DMS114 treated with DMSO at 0.1 percent for 48 hours (cell line): Measurements from ENCODE around the gene POU6F2.

ENCODE experiments used
- DNase-seq: peaks from one replicate; lab custom pipeline; 2025; ENCODE audit not compliant: unreplicated experiment; lab: John Stamatoyannopoulos, UW

Gene POU6F2

GRCh38 chr7:39247576-39247975 is 269.9 kb downstream of the POU6F2 start:
- DNase-seq, result no peak

GRCh38 chr7:39248041-39248691 is 270.5 kb downstream of the POU6F2 start:
- DNase-seq, result no peak

- DNase-seq, result no peak
These were observed 271.0 kb downstream of the POU6F2 start for GRCh38 chr7:39248692-39249090.

GRCh38 chr7:39249635-39250152 is 272.0 kb downstream of the POU6F2 start:
- no peak for DNase-seq

GRCh38 chr7:39252916-39253315 is 275.2 kb downstream of the POU6F2 start:
- DNase-seq, result no peak

- no peak for DNase-seq
These were observed 281.8 kb downstream of the POU6F2 start for GRCh38 chr7:39259391-39260003.

- DNase-seq, result no peak
These were observed 282.7 kb downstream of the POU6F2 start for GRCh38 chr7:39260279-39260844.

- DNase-seq, result no peak
These were observed 284.1 kb downstream of the POU6F2 start for GRCh38 chr7:39261771-39262170.

- DNase-seq, result no peak
These were observed 288.2 kb downstream of the POU6F2 start for GRCh38 chr7:39265641-39266591.

GRCh38 chr7:39269034-39269433 is 291.3 kb downstream of the POU6F2 start:
- no peak for DNase-seq

GRCh38 chr7:39270018-39270417 is 292.3 kb downstream of the POU6F2 start:
- DNase-seq, result no peak

GRCh38 chr7:39271402-39271801 is 293.7 kb downstream of the POU6F2 start:
- DNase-seq, result no peak

- no peak for DNase-seq
These were observed 294.4 kb downstream of the POU6F2 start for GRCh38 chr7:39272111-39272510.

- no peak for DNase-seq
These were observed 295.0 kb downstream of the POU6F2 start for GRCh38 chr7:39272691-39273090.

GRCh38 chr7:39280337-39280736 is 302.6 kb downstream of the POU6F2 start:
- DNase-seq, result no peak

- DNase-seq, result no peak
These were observed 307.5 kb downstream of the POU6F2 start for GRCh38 chr7:39285256-39285655.

GRCh38 chr7:39288303-39288702 is 310.6 kb downstream of the POU6F2 start:
- no peak for DNase-seq

GRCh38 chr7:39291628-39292410 is 314.1 kb downstream of the POU6F2 start:
- no peak for DNase-seq

GRCh38 chr7:39293056-39293823 is 315.5 kb downstream of the POU6F2 start:
- DNase-seq, result no peak

- DNase-seq, result no peak
These were observed 316.3 kb downstream of the POU6F2 start for GRCh38 chr7:39294022-39294421.
